Heart left ventricle (tissue), 13 donors: ENCODE data around the gene SLC9A9.

Experiments used
- CTCF ChIP-seq, 12 donors: fragments of 200-600 bp; sonication (generic) in 4 of 12; IDR thresholded peaks; one replicate each; pipeline versions ENCODE4 v1.5.0 to v1.8.0; 2018 to 2022; ENCODE audit warnings: antibody characterized with exemption in 12 of 12, mild to moderate bottlenecking in 5 of 12
- POLR2A ChIP-seq, 2 donors: fragments of 450-650 bp; IDR thresholded peaks; one replicate each; pipeline ENCODE4 v1.6.1; 2017; ENCODE audit warnings: antibody characterized with exemption in 2 of 2, mild to moderate bottlenecking in 2 of 2, moderate library complexity in 2 of 2
- donor health status: ischemic (EF 13 %, LVEDD 7.1; RV severe dilation, severe dysfunction).
- donor health status: DM: no; HTN: yes; CAD: no.
- donor health status: DM: no; HTN: no; CAD: no.
- donor health status: ischemic (EF 25% LVEDD 6.9; RV normal size, moderate dysfunction).
- donor health status: ischemic (EF 25% LVEDD 5.7; RV mildly dilated, moderate dysfunction).
- donor health status: ischemic (EF 35%, LVEDD 5.7; RV mildly dilated, moderate dysfunction).
- donor health status: nonischemic (EF 11% LVEDD 7.7; RV severe dilation, severe dysfunction).
- donor health status: DM: yes; HTN: yes; CAD: no.
- donor health status: PGD.
- donor health status: ischemic (EF 29% LVEDD 5.4; RV normal size, mild dysfunction).
- donor health status: nonischemic (EF 23%, LVEDD 6.1; RV moderate dilation, normal function).

DNA sequence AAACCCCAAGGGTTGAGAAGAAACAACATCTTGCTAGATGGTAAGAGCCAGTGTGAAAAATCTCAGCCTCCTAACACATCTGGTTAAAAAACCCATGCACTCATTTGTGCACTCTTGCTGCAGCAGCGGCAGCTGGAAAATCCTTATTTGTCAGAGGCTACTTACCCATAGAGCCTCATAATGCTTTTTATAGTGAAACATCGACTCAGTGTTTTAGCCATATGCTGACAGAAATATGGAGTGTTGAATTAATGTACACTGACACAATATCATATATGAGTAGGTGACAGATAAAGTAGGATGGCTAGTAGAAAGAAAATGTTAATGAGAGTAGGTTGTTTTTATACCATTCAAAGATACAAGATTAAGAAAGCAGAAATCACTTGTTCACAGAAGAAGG, 13.0 kb downstream of the SLC9A9 start:
- TF ChIP-seq CTCF (IDR thresholded peaks at IDR 0.05) (no peak), POLR2A (IDR thresholded peaks at IDR 0.05) (no peak)
